Measurements from ENCODE around the gene MAGEA2B.
"Not testable (repeated sequence)": the region's sequence is repeated elsewhere in the genome, so short reads cannot be mapped to it uniquely, and the experiment has no call there.

MAGEA2B gene, protein sequence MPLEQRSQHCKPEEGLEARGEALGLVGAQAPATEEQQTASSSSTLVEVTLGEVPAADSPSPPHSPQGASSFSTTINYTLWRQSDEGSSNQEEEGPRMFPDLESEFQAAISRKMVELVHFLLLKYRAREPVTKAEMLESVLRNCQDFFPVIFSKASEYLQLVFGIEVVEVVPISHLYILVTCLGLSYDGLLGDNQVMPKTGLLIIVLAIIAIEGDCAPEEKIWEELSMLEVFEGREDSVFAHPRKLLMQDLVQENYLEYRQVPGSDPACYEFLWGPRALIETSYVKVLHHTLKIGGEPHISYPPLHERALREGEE
- 0 reads per million in 18 experiments for total RNA-seq

DNA sequence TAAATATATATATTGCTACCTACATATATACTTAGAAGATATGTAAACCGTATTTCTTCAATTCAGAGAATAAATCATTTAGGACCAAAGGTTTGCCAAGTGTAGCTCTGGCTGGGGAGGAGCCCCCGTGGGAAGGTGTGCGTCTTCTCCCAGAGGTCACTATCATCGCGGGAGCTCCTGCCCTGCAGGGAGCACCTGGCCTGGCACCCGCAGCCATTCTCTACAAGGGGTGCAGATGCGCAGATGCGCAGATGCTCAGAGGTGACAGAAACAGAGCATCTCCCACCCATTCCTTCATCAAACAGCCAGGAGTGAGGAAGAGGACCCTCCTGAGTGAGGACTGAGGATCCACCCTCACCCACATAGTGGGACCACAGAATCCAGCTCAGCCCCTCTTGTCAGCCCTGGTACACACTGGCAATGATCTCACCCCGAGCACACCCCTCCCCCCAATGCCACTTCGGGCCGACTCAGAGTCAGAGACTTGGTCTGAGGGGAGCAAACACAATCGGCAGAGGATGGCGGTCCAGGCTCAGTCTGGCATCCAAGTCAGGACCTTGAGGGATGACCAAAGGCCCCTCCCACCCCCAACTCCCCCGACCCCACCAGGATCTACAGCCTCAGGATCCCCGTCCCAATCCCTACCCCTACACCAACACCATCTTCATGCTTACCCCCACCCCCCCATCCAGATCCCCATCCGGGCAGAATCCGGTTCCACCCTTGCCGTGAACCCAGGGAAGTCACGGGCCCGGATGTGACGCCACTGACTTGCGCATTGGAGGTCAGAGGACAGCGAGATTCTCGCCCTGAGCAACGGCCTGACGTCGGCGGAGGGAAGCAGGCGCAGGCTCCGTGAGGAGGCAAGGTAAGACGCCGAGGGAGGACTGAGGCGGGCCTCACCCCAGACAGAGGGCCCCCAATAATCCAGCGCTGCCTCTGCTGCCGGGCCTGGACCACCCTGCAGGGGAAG lies at the start of gene MAGEA2B:
Gene MAGEA2B (plus strand): TSS at position 814 of the 973 bp plus-strand sequence. CDS start 2,479 bp downstream, outside the sequence.
- not testable (repeated sequence) for DNase-seq

DNA sequence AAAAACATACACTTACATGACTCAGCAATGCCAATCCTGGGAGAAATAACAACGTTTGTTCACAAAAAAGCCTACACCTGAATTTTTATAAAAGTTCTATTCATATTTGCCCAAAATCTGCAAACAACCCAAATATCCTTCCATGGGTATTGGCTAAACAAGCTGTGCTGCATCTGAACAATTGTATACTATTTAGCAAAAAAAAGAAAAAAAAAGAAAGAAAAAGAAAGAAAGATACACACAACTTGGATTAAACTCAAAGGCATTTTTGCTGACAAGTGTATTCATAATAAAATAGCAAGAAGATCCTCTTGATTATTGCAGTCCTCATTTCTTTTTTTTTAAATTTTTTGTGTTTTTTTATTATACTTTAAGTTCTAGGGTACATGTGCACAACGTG lies 40.3 kb upstream of the MAGEA2B start:
- DNase-seq, result no peak

DNA sequence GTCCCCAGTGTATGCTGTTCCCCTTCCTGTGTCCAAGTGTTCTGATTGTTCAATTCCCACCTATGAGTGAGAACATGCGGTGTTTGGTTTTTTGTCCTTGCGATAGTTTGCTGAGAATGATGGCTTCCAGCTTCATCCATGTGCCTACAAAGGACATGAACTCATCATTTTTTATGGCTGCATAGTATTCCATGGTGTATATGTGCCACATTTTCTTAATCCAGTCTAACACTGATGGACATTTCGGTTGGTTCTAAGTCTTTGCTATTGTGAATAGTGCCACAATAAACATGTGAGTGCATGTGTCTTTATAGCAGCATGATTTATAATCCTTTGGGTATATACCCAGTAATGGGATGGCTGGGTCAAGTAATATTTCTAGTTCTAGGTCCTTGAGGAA lies 39.8 kb upstream of the MAGEA2B start:
- DNase-seq, result not testable (repeated sequence)

GRCh38 chrX:152681012-152681411 lies 33.4 kb upstream of the MAGEA2B start:
- not testable (repeated sequence) for DNase-seq

DNA sequence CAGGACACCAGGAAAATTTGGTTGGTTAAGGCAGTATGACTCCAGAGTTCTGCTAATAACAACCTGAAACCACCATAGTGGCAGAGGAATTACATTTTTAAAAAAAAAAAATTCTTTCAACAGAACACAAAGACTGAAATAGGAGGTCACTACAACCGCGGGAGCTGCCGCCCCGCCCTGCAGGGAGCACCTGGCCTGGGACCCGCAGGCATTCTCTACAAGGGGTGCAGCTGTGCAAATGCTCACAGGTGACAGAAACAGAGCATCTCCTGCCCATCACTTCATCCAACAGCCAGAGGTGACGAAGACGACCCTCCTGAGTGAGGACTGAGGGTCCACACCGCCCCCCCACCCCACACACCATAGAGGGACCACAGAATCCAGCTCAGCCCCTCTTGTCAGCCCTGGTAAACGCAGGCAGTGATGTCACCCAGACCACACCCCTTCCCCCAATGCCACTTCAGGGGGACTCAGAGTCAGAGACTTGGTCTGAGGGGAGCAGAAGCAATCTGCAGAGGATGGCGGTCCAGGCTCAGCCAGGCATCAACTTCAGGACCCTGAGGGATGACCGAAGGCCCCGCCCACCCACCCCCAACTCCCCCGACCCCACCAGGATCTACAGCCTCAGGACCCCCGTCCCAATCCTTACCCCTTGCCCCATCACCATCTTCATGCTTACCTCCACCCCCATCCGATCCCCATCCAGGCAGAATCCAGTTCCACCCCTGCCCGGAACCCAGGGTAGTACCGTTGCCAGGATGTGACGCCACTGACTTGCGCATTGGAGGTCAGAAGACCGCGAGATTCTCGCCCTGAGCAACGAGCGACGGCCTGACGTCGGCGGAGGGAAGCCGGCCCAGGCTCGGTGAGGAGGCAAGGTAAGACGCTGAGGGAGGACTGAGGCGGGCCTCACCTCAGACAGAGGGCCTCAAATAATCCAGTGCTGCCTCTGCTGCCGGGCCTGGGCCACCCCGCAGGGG lies 16.2 kb upstream of the MAGEA2B start, which contains the start of gene MAGEA3:
Gene MAGEA3 (plus strand): TSS at position 843 of the 980 bp plus-strand sequence. CDS start 2,039 bp downstream, outside the sequence.
- DNase-seq, result not testable (repeated sequence)

DNA sequence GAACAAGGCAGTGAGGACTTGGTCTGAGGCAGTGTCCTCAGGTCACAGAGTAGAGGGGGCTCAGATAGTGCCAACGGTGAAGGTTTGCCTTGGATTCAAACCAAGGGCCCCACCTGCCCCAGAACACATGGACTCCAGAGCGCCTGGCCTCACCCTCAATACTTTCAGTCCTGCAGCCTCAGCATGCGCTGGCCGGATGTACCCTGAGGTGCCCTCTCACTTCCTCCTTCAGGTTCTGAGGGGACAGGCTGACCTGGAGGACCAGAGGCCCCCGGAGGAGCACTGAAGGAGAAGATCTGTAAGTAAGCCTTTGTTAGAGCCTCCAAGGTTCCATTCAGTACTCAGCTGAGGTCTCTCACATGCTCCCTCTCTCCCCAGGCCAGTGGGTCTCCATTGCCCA lies 14.0 kb upstream of the MAGEA2B start:
- not testable (repeated sequence) for DNase-seq

DNA sequence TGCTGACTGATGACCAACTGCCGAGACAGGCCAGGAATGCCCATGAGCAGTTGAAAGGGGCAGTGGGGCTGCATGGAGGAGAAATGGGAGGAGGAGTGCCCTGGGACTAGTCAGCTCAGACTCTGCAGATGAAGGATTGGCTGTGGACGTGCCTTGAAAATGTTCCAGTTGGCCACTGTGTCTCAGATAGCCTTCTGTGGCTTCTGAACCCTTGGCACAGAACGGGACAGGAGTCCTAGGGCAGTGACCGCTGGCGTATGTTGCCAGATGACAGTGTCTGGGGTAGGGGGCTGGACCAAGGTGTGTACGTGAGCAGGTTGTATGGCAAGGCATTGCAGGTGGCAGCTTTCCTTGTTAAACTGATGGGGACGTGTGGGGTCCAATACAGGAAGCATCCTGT lies 7.9 kb upstream of the MAGEA2B start:
- DNase-seq, result not testable (repeated sequence)

DNA sequence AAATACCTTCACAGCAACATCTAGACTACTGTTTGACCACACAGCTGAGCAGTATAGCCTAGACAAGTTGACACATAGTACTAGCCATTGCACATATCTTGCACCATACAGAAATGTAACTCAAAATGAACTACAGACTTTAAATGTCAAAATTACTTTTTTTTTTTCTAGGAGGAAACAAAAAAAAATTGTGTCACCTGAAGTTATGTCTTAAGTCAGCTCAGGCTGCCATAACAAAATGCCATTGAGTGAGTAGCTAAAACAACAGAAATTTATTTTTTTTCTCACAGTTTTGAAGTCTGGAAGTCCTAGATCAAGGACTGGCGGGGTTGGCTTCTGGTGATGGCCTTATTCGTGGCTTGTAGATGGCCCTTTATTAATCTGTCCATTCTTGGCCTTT lies 5.3 kb upstream of the MAGEA2B start, which contains the start of gene CSAG2:
Gene CSAG2 (minus strand): TSS at position 101 of the 400 bp plus-strand sequence. CDS start 161 bp downstream, outside the sequence.
- not testable (repeated sequence) for DNase-seq

GRCh38 chrX:152713195-152713594 lies 1.2 kb upstream of the MAGEA2B start:
- DNase-seq, result not testable (repeated sequence)

DNA sequence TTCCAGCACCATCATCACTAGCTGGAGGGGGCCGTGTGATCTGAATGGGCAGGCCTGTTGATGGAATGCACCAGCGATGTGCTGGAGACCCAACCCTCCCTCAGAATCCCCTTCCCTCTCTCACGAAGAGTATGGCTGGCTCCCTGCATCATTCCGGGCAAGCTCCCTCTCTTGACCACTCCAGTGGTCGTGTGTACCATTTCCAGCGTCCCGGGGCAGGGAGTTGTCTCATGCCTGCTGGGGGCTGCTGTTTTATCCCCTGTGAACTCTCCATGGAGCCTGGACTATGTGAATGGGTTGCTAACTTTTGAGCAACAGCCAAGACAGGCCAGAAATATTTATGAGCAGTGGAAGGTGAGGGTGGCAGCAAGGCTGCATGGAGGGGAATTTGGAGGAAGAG lies 11.0 kb downstream of the MAGEA2B start:
- DNase-seq, result no peak

DNA sequence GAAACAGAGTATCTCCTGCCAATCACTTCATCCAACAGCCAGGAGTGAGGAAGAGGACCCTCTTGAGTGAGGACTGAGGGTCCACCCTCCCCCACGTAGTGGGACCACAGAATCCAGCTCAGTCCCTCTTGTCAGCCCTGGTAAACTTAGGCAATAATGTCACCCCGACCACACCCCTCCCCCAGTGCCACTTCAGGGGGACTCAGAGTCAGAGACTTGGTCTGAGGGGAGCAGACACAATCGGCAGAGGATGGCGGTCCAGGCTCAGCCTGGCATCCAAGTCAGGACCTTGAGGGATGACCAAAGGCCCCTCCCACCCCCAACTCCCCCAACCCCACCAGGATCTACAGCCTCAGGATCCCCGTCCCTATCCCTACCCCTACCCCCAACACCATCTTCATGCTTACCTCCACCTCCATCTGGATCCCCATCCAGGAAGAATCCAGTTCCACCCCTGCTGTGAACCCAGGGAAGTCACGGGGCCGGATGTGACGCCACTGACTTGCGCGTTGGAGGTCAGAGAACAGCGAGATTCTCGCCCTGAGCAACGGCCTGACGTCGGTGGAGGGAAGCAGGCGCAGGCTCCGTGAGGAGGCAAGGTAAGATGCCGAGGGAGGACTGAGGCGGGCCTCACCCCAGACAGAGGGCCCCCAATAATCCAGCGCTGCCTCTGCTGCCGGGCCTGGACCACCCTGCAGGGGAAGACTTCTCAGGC lies 19.0 kb downstream of the MAGEA2B start, which contains the start of the genes CSAG1 and MAGEA12:
Gene CSAG1 (minus strand): TSS at position 461 of the 715 bp plus-strand sequence. CDS start 1,261 bp downstream, outside the sequence.
Gene MAGEA12 (plus strand): TSS at position 497 of the 715 bp plus-strand sequence. CDS start 2,405 bp downstream, outside the sequence.
- no peak for DNase-seq

DNA sequence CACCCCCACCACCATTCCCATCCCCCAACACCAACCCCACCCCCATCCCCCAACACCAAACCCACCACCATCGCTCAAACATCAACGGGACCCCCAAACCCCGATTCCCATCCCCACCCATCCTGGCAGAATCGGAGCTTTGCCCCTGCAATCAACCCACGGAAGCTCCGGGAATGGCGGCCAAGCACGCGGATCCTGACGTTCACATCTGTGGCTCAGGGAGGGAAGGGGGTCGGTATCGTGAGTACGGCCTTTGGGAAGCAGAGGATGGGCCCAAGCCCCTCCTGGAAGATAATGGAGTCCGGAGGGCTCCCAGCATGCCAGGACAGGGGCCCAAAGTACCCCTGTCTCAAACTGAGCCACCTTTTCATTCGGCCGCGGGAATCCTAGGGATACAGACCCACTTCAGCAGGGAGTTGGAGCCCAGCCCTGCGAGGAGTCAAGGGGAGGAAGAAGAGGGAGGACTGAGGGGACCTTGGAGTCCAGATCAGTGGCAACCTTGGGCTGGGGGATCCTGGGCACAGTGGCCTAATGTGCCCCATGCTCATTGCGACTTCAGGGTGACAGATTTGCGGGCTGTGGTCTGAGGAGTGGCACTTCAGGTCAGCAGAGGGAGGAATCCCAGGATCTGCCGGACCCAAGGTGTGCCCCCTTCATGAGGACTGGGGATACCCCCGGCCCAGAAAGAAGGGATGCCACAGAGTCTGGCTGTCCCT lies 19.9 kb downstream of the MAGEA2B start:
- not testable (repeated sequence) for DNase-seq

GRCh38 chrX:152735101-152735500 lies 20.7 kb downstream of the MAGEA2B start:
- DNase-seq, result no peak

DNA sequence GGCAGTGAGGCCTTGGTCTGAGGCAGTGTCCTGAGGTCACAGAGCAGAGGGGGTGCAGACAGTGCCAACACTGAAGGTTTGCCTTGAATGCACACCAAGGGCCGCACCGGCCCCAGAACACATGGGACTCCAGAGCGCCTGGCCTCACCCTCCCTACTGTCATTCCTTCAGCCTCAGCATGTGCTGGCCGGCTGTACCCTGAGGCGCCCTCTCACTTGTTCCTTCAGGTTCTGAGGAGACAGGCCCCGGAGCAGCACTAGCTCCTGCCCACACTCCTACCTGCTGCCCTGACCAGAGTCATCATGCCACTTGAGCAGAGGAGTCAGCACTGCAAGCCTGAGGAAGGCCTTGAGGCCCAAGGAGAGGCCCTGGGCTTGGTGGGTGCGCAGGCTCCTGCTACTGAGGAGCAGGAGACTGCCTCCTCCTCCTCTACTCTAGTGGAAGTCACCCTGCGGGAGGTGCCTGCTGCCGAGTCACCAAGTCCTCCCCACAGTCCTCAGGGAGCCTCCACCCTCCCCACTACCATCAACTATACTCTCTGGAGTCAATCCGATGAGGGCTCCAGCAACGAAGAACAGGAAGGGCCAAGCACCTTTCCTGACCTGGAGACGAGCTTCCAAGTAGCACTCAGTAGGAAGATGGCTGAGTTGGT lies 21.6 kb downstream of the MAGEA2B start:
- no peak for DNase-seq

- not testable (repeated sequence) for DNase-seq
Observed at GRCh38 chrX:152736528-152736927, 22.1 kb downstream of the MAGEA2B start.

DNA sequence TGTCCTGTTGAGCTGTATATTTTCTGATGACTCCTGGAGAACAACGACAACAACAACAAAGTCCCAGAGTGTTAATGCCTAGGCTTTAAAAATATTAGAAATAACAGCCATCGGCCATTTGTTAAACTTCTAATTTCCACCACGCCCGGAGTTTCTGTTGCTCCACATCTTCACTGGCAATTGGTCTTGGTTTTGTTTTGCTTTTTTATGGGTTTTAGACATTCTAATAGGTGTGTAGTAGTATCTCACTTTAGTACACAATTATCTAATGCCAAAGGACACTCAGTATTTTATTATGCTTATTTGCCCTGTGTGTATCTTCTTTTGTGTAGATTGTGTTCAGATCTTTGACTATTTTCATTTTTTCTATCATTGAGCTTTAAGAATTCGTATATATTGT lies 24.1 kb downstream of the MAGEA2B start:
- DNase-seq, result no peak

- DNase-seq, result not testable (repeated sequence)
Observed at GRCh38 chrX:152753686-152754650, 39.5 kb downstream of the MAGEA2B start, which contains the start of gene MAGEA2. TSS of gene MAGEA2 (minus strand) at chrX:152753842. CDS start at chrX:152751363, 2,479 bp downstream.

DNA sequence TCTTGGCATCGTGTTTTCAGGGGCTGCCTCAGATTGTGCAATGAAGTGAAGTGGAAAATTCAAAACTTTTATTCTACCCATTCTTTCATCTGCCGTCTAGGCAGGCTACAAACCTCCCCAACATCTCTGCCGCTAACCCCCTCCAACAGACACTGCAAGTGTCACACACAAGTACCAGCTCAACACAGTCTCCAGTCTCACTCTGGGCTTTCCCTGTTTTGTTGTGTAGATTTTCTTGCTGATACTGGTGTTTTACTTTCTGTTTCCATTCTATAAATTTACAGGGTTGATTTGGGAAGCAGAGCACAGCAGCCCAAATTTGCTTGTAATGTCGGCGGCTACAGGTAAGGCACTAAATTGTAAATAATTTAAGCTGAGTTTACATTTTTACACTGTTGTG lies 40.4 kb downstream of the MAGEA2B start:
- DNase-seq, result not testable (repeated sequence)
